Measurements from ENCODE around the gene MORC1.

Gene MORC1

GRCh38 chr3:108973019-108973418 is 144.9 kb downstream of the MORC1 start:
- no peak for TF ChIP-seq CTCF (IDR thresholded peaks at IDR 0.05)
- DNase-seq (ENCODE audit: low spot score): no peak
- Histone ChIP-seq H3K4me3 (no peak overlapping the region), H3K27ac (no peak overlapping the region)

GRCh38 chr3:108972482-108972881 is 145.5 kb downstream of the MORC1 start:
- no peak for DNase-seq (ENCODE audit: low spot score)
- no peak for TF ChIP-seq CTCF (IDR thresholded peaks at IDR 0.05)
- Histone ChIP-seq H3K27ac (no peak overlapping the region), H3K4me3 (no peak overlapping the region)

- no peak for DNase-seq (ENCODE audit: low spot score)
- Histone ChIP-seq H3K4me3 (no peak overlapping the region), H3K27ac (no peak overlapping the region)
- TF ChIP-seq CTCF (IDR thresholded peaks at IDR 0.05): no peak
These were observed 147.4 kb downstream of the MORC1 start for GRCh38 chr3:108970561-108970960.

GRCh38 chr3:108966773-108967172 is 151.2 kb downstream of the MORC1 start:
- Histone ChIP-seq H3K27ac (no peak overlapping the region), H3K4me3 (no peak overlapping the region)
- no peak for TF ChIP-seq CTCF (IDR thresholded peaks at IDR 0.05)
- no peak for DNase-seq (ENCODE audit: low spot score)

- no peak for TF ChIP-seq CTCF (IDR thresholded peaks at IDR 0.05)
These were observed 158.9 kb downstream of the MORC1 start for GRCh38 chr3:108959017-108959416.

GRCh38 chr3:108953700-108954099 is 164.2 kb downstream of the MORC1 start, which contains the start of gene GUCA1C:
GUCA1C (minus strand) TSS chr3:108953879; CDS start chr3:108953762, 117 bp downstream.
- no peak for DNase-seq (ENCODE audit: low spot score)
- TF ChIP-seq CTCF (IDR thresholded peaks at IDR 0.05): no peak

More at GRCh38 chr3:108959017-108959416, 158.9 kb downstream of the MORC1 start:
- DNase-seq (ENCODE audit: low spot score): no peak
- H3K27ac ChIP-seq: no peak overlapping the region
- H3K4me3 ChIP-seq: no peak overlapping the region

GRCh38 chr3:108953210-108953609 is 164.7 kb downstream of the MORC1 start:
- TF ChIP-seq CTCF (IDR thresholded peaks at IDR 0.05): no peak
- Histone ChIP-seq H3K4me3 (no peak overlapping the region), H3K27ac (no peak overlapping the region)
- DNase-seq (ENCODE audit: low spot score): no peak

More at GRCh38 chr3:108953700-108954099, 164.2 kb downstream of the MORC1 start, which contains the start of gene GUCA1C:
- H3K4me3 ChIP-seq: no peak within 1 kb of the TSS
- H3K27ac ChIP-seq: no peak within 1 kb of the TSS
